Tibial nerve (tissue), 4 donors: ENCODE measurements around the gene PHC2. TPM values are rescaled to one million over a fixed set of nuclear protein-coding genes. Genes with fewer than 3 reads are reported as not detected.

Experiments used
- DNase-seq, 2 donors: peaks; one replicate each; pipeline ENCODE4 v3.0.0-alpha.2; 2019; ENCODE audit warnings: low spot score in 2 of 2
- H3K27ac ChIP-seq, 4 donors: fragments of 200-600 bp; sonication (generic) in 3 of 4; one replicate each; pipeline ENCODE4 v1.5.1; 2017 to 2019; ENCODE audit warnings: mild to moderate bottlenecking in 1 of 4
- H3K27me3 ChIP-seq, 2 donors: fragments of 200-600 bp; sonication (generic) in 1 of 2; one replicate each; pipeline versions ENCODE4 v1.5.1 to v1.6.0; 2017 to 2019
- H3K36me3 ChIP-seq, 3 donors: fragments of 200-600 bp; sonication (generic); one replicate each; pipeline ENCODE4 v1.5.1; 2018 to 2019
- H3K4me1 ChIP-seq, 4 donors: fragments of 200-600 bp; sonication (generic) in 3 of 4; one replicate each; pipeline ENCODE4 v1.5.1; 2017 to 2019
- H3K4me3 ChIP-seq, 4 donors: fragments of 200-600 bp; sonication (generic) in 3 of 4; one replicate each; pipeline ENCODE4 v1.5.1; 2017 to 2019; ENCODE audit warnings: mild to moderate bottlenecking in 1 of 4, moderate library complexity in 1 of 4
- H3K9me3 ChIP-seq, 4 donors: fragments of 200-600 bp; sonication (generic) in 3 of 4; one replicate each; pipeline ENCODE4 v1.5.1; 2017 to 2019
- CTCF ChIP-seq, 5 experiments: fragments of 200-600 bp in 3 of 5; fragments of 450-650 bp in 2 of 5; sonication (generic) in 3 of 5; IDR thresholded peaks; one replicate each; pipeline ENCODE4 v1.5.1; 2016 to 2019; ENCODE audit warnings: antibody characterized with exemption in 5 of 5, mild to moderate bottlenecking in 3 of 5, moderate library complexity in 2 of 5
- EP300 ChIP-seq, 2 donors: sonication (generic); formaldehyde crosslinking; IDR thresholded peaks; one replicate each; pipeline ENCODE4 v1.6.1; 2017; ENCODE audit warnings: antibody characterized with exemption in 2 of 2, mild to moderate bottlenecking in 1 of 2
- POLR2A ChIP-seq, 2 donors: fragments of 450-650 bp; IDR thresholded peaks; one replicate each; pipeline ENCODE4 v1.6.1; 2017; ENCODE audit warnings: antibody characterized with exemption in 2 of 2, mild to moderate bottlenecking in 2 of 2, moderate library complexity in 2 of 2
- WGBS, 2 donors: methylation state at CpG; one replicate each; pipeline ENCODE4 v1.1.5; 2018; 5-methylcytosine and 5-hydroxymethylcytosine counted together
- total RNA-seq, 4 donors: library from RNA; depleted of rRNA; stranded (reverse); fragments of >200 nt; gene quantifications; one replicate each; pipeline ENCODE4 v1.1.0, GENCODE V29; 2016

The PHC2 gene
- total RNA-seq, 4 donors from 2014 or later: 152 to 458 (median 204) TPM

GRCh38 chr1:33298623-33299277, 132.1 kb downstream of the PHC2 start:
- H3K27me3 ChIP-seq: no peaks in the 10 kb centered on the region
- 67 to 74% methylated on average over 17 to 18 of the region's 18 CpGs for WGBS, 2 donors
- peak; percentile 65 to 72 for DNase-seq
- H3K4me3 ChIP-seq: no peak overlapping the region
- H3K36me3 ChIP-seq: peaks cover 0 to 53% (median 5%) of the 10 kb centered on the region in 3 donors
- peak overlapping the region in 3 of 4 donors; percentile 57 to 85 (median 61) for H3K27ac ChIP-seq
- H3K9me3 ChIP-seq: no peaks in the 10 kb centered on the region
- TF ChIP-seq CTCF (IDR thresholded peaks at IDR 0.05) (peak; percentile 75 to 92 (median 87)), EP300 (IDR thresholded peaks at IDR 0.05) (no peak), POLR2A (IDR thresholded peaks at IDR 0.05) (no peak)
- H3K4me1 ChIP-seq: peaks cover 3 to 52% (median 22%) of the 10 kb centered on the region in 4 donors

DNA sequence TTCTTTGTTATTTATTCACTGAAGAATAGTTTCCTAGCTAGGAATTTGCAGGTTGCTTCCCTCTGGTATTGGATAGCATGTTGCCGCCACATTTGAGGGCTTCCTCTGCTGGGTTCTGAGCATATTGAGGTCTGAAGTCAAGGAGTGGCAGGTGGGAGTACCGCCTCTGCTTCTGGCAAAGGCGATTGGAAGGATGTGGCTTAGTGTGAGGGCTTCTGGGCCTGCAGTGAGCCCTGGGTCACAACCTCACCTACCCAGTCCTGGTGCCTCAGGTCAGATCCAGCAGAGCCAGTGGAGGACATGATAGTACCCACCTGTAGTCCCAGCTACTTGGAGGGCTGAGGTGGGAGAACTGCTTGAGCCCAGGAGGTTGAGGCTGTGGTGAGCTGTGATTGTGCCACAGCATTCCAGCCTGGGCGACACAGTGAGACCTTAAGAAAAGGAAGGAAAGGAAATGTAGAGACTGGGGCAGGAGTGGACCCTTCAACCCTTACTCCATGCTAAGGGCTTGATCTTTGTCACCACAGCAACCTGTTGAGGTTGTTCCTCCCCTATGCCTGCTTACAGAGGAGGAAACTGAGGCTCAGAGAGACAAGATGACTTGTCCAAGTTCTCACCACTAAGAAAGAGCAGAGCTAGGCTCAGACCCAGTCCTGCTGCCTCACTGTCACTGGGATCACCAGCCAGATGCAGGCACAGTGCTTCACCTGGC, 132.8 kb downstream of the PHC2 start:
- TF ChIP-seq CTCF (IDR thresholded peaks at IDR 0.05) (no peak), EP300 (IDR thresholded peaks at IDR 0.05) (no peak), POLR2A (IDR thresholded peaks at IDR 0.05) (no peak)
- 89 to 94% methylated on average over 4 of the region's 4 CpGs for WGBS, 2 donors
- H3K4me1 ChIP-seq: peaks cover 3 to 59% (median 22%) of the 10 kb centered on the region in 4 donors
- no peaks in the 10 kb centered on the region for H3K27me3 ChIP-seq
- no peak overlapping the region for H3K4me3 ChIP-seq
- peaks cover 0 to 57% (median 5%) of the 10 kb centered on the region in 3 donors for H3K36me3 ChIP-seq
- no peak for DNase-seq
- H3K9me3 ChIP-seq: no peaks in the 10 kb centered on the region
- H3K27ac ChIP-seq: peak overlapping the region in 3 of 4 donors; percentile 57 to 85 (median 61)

GRCh38 chr1:33296824-33297223, 134.1 kb downstream of the PHC2 start:
- no peak for TF ChIP-seq CTCF (IDR thresholded peaks at IDR 0.05)
- TF ChIP-seq POLR2A (IDR thresholded peaks at IDR 0.05): no peak
- TF ChIP-seq EP300 (IDR thresholded peaks at IDR 0.05): no peak
- H3K36me3 ChIP-seq: peaks cover 0 to 57% (median 5%) of the 10 kb centered on the region in 3 donors
- no peak overlapping the region for H3K4me3 ChIP-seq
- peaks cover 3 to 60% (median 21%) of the 10 kb centered on the region in 4 donors for H3K4me1 ChIP-seq
- no peak for DNase-seq
- H3K9me3 ChIP-seq: no peaks in the 10 kb centered on the region
- 76 to 80% methylated on average over 4 of the region's 4 CpGs for WGBS, 2 donors
- no peaks in the 10 kb centered on the region for H3K27me3 ChIP-seq
- H3K27ac ChIP-seq: peak overlapping the region in 2 of 4 donors; percentile 69 to 77

GRCh38 chr1:33296082-33296458, 134.8 kb downstream of the PHC2 start:
- DNase-seq: no peak

More at GRCh38 chr1:33296082-33296458, 134.8 kb downstream of the PHC2 start:
- no peak overlapping the region for H3K4me3 ChIP-seq
- H3K27me3 ChIP-seq: no peaks in the 10 kb centered on the region
- peaks cover 0 to 57% (median 5%) of the 10 kb centered on the region in 3 donors for H3K36me3 ChIP-seq
- peak overlapping the region; percentile 40 to 77 (median 64) for H3K27ac ChIP-seq
- WGBS, 2 donors: 49 to 56% methylated on average over 9 of the region's 9 CpGs
- peaks cover 3 to 52% (median 14%) of the 10 kb centered on the region in 4 donors for H3K4me1 ChIP-seq
- no peaks in the 10 kb centered on the region for H3K9me3 ChIP-seq
- no peak for TF ChIP-seq CTCF (IDR thresholded peaks at IDR 0.05)
